Sigmoid colon (tissue), 7 donors: ENCODE results near the gene PEX26. TPM values are rescaled to one million over a fixed set of nuclear protein-coding genes. Genes with fewer than 3 reads are reported as not detected.
A peak's percentile ranks its signal among the peaks of the same experiment; 100 is the strongest.
"Not testable (repeated sequence)": the region's sequence is repeated elsewhere in the genome, so short reads cannot be mapped to it uniquely, and the experiment has no call there.

Experiments used
- DNase-seq: peaks from one replicate; pipeline ENCODE4 v3.0.0-alpha.2; 2019
- H3K27ac ChIP-seq, 4 donors: fragments of 200-600 bp; sonication (generic); one replicate each; pipeline ENCODE4 v1.5.1; 2016 to 2019; ENCODE audit warnings: mild to moderate bottlenecking in 1 of 4
- H3K27me3 ChIP-seq, 3 donors: fragments of 200-600 bp; sonication (generic); one replicate each; pipeline ENCODE4 v1.5.1; 2019; ENCODE audit warnings: mild to moderate bottlenecking in 1 of 3
- H3K36me3 ChIP-seq, 4 donors: fragments of 200-600 bp; sonication (generic); one replicate each; pipeline ENCODE4 v1.5.1; 2016 to 2019
- H3K4me1 ChIP-seq, 4 donors: fragments of 200-600 bp; sonication (generic); one replicate each; pipeline ENCODE4 v1.5.1; 2017 to 2019
- H3K4me3 ChIP-seq, 4 donors: fragments of 200-600 bp; sonication (generic); one replicate each; pipeline ENCODE4 v1.5.1; 2017 to 2019; ENCODE audit warnings: mild to moderate bottlenecking in 2 of 4, moderate library complexity in 1 of 4
- H3K9me3 ChIP-seq, 4 donors: fragments of 200-600 bp in 3 of 4; sonication (generic) in 3 of 4; one replicate each; pipeline versions ENCODE4 v1.5.1 to v1.6.1; 2013 to 2019
- CTCF ChIP-seq, 4 experiments: fragments of 450-650 bp in 3 of 4; fragments of 200-600 bp in 1 of 4; IDR thresholded peaks; one replicate each; pipeline ENCODE4 v1.5.1; 2016 to 2019; ENCODE audit warnings: antibody characterized with exemption in 4 of 4, mild to moderate bottlenecking in 3 of 4, moderate library complexity in 2 of 4
- EP300 ChIP-seq, 4 donors: sonication (generic); formaldehyde crosslinking; IDR thresholded peaks; one replicate each; pipeline ENCODE4 v1.6.1; 2017; ENCODE audit warnings: antibody characterized with exemption in 4 of 4
- POLR2A ChIP-seq, 2 donors: fragments of 450-650 bp; IDR thresholded peaks; one replicate each; pipeline ENCODE4 v1.6.1; 2016; ENCODE audit warnings: antibody characterized with exemption in 2 of 2, mild to moderate bottlenecking in 2 of 2, moderate library complexity in 2 of 2
- POLR2AphosphoS5 ChIP-seq, 4 donors: sonication (generic); formaldehyde crosslinking; IDR thresholded peaks; one replicate each; pipeline ENCODE4 v1.6.1; 2017; ENCODE audit warnings: antibody characterized with exemption in 4 of 4
- WGBS, 2 donors: extraction: QIAGEN DNeasy Blood & Tissue Kit; methylation state at CpG; one replicate each; pipeline ENCODE4 v1.1.7; 2013; 5-methylcytosine and 5-hydroxymethylcytosine counted together
- intact Hi-C: fragments of 100-400 bp; cut with DNase I; formaldehyde crosslinking; loops from one replicate; pipeline ENCODE4 v1.15.1; 2023
- polyA plus RNA-seq, 3 donors: library from polyadenylated mRNA; stranded (reverse); fragments of 200-250 nt; gene quantifications; one replicate each; pipeline ENCODE4 v1.2.3, GENCODE V29; 2013
- total RNA-seq, 4 donors: library from RNA; depleted of rRNA; stranded (reverse); fragments of >200 nt; gene quantifications; one replicate each; pipeline ENCODE4 v1.1.0, GENCODE V29; 2016
- donor health status: healthy with polysubstance abuse.
- donor health status: Bipolar disorder and iron deficiency.
- donor health status: healthy.

The PEX26 gene
- total and polyA plus RNA-seq, 7 donors, result 13.3 to 124 (median 21.3) TPM

DNA sequence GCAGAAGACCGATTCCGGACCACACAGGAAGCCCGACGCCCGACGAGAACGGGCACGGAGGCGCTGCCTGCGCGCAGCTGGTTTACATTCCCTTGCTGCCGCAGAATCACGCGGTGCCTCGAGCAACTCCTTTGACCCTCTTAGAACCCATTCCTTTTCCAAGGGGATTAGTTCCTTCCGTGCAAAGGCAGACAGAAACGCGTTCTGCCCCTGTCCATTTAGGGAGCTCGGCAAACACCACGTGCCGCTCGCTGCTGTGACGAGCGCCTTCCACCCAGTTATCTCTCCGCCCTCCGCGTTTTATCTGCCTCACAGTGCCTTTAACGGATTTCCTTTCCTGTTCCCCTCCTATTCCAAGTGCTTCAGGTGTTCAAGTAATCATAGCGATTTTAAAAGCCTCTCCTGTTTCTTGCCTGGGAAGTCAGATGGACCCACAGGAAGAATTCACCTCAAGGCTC is 29.3 kb upstream of the PEX26 start:
- WGBS, 2 donors, result 53 to 71% methylated on average over 29 of the region's 29 CpGs
- Histone ChIP-seq H3K4me3 (peak overlapping the region in 2 of 4 donors; percentile 9 to 11), H3K36me3 (no peaks in the 10 kb centered on the region), H3K27ac (peak overlapping the region in 3 of 4 donors; percentile 73 to 95 (median 82)), H3K4me1 (peaks cover 0 to 33% (median 26%) of the 10 kb centered on the region in 4 donors), H3K27me3 (no peaks in the 10 kb centered on the region), H3K9me3 (no peaks in the 10 kb centered on the region)
- intact Hi-C loops, result no loop called here
- TF ChIP-seq POLR2AphosphoS5 (IDR thresholded peaks at IDR 0.05) (peak in 2 of 4 donors; percentile 31 to 44), POLR2A (IDR thresholded peaks at IDR 0.05) (no peak), EP300 (IDR thresholded peaks at IDR 0.05) (peak in 2 of 4 donors; percentile 32 to 76)
- DNase-seq, result peak; percentile 77

DNA sequence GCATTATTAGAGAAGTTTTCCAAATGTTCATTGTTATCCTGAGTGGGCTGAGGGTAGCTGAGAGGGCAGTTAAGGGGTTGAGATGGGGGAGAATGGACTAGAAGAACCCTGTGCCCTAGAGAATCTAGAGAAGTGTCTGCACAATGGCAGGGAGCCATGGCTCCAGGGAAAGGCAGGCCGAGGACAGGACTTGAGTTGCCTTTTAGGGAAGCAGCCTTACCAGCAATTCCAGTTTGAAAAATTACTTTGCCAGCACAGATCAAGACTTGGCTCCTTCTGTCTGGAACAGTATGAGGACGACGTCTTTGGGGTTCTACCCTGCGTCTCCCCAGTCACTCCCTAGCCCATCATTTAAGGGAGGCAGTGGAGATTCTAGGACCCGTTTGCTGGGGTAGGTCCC is 27.7 kb upstream of the PEX26 start:
- Histone ChIP-seq H3K27ac (peak overlapping the region; percentile 65 to 95 (median 78)), H3K36me3 (no peaks in the 10 kb centered on the region), H3K4me1 (peaks cover 0 to 20% (median 16%) of the 10 kb centered on the region in 4 donors), H3K4me3 (no peak overlapping the region), H3K9me3 (no peaks in the 10 kb centered on the region), H3K27me3 (no peaks in the 10 kb centered on the region)
- no peak for DNase-seq
- 83 to 86% methylated on average over 5 of the region's 5 CpGs for WGBS, 2 donors
- TF ChIP-seq EP300 (IDR thresholded peaks at IDR 0.05), result no peak
- TF ChIP-seq POLR2AphosphoS5 (IDR thresholded peaks at IDR 0.05), result peak in 1 of 4 donors; percentile 14
- intact Hi-C loops, result no loop called here

GRCh38 chr22:18051113-18051512 is 26.7 kb upstream of the PEX26 start:
- intact Hi-C loops, DNase-seq, H3K4me3 ChIP-seq, H3K36me3 ChIP-seq, H3K27me3 ChIP-seq, H3K9me3 ChIP-seq: not testable (repeated sequence)
- 83 to 88% methylated on average over 12 of the region's 12 CpGs for WGBS, 2 donors
- Histone ChIP-seq H3K27ac (peak overlapping the region; percentile 65 to 95 (median 78)), H3K4me1 (peaks cover 0 to 28% (median 24%) of the 10 kb centered on the region in 4 donors)

GRCh38 chr22:18053216-18053946 is 24.4 kb upstream of the PEX26 start:
- intact Hi-C loops, H3K9me3 ChIP-seq, H3K36me3 ChIP-seq, H3K4me3 ChIP-seq, H3K27me3 ChIP-seq, DNase-seq: not testable (repeated sequence)
- 95% methylated on average over 46 to 47 of the region's 49 CpGs for WGBS, 2 donors
- Histone ChIP-seq H3K4me1 (peaks cover 0 to 51% (median 45%) of the 10 kb centered on the region in 4 donors), H3K27ac (peak overlapping the region in 2 of 4 donors; percentile 82 to 95)

DNA sequence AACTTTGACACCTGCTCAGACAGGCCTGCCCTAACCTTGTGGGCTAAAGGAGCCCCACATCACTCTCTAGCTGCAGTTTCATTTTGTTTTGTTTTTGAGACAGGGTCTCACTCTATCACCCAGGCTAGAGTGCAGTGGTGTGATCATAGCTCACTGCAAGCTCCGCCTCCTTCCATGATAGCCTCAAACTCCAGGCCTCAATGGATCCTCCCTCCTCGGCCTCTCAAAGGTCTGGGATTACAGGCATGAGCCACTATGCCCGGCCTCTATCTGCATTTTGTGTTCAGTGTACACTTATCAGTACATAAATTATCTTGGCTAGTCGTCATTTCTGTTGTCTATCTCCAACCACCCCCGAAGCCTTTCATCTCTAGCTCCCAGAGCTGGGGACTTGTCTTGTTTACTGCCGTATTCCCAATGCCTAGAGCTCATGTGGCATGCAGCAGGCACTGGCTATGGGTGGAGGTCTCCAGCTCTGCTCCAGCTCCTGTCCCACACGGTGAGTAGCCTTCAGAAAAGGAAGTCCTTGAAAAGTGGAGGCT is 22.1 kb upstream of the PEX26 start:
- WGBS, 2 donors, result 85 to 93% methylated on average over 7 of the region's 7 CpGs
- H3K36me3 ChIP-seq, result no peaks in the 10 kb centered on the region
- H3K4me3 ChIP-seq, result no peak overlapping the region
- intact Hi-C loops, result no loop called here
- peak overlapping the region; percentile 79 to 95 (median 86) for H3K27ac ChIP-seq
- no peak for DNase-seq
- TF ChIP-seq POLR2A (IDR thresholded peaks at IDR 0.05) (no peak), POLR2AphosphoS5 (IDR thresholded peaks at IDR 0.05) (no peak), CTCF (IDR thresholded peaks at IDR 0.05) (no peak), EP300 (IDR thresholded peaks at IDR 0.05) (no peak)
- peaks cover 0 to 53% (median 42%) of the 10 kb centered on the region in 4 donors for H3K4me1 ChIP-seq
- no peaks in the 10 kb centered on the region for H3K27me3 ChIP-seq
- H3K9me3 ChIP-seq, result no peaks in the 10 kb centered on the region

GRCh38 chr22:18056161-18056666 is 21.6 kb upstream of the PEX26 start:
- WGBS, 2 donors, result 62 to 72% methylated on average over 4 of the region's 4 CpGs
- no peak for TF ChIP-seq POLR2AphosphoS5 (IDR thresholded peaks at IDR 0.05)
- peak in 1 of 4 donors; percentile 23 for TF ChIP-seq EP300 (IDR thresholded peaks at IDR 0.05)
- Histone ChIP-seq H3K4me3 (no peak overlapping the region), H3K4me1 (peaks cover 0 to 53% (median 46%) of the 10 kb centered on the region in 4 donors), H3K27me3 (no peaks in the 10 kb centered on the region), H3K9me3 (no peaks in the 10 kb centered on the region), H3K36me3 (no peaks in the 10 kb centered on the region), H3K27ac (peak overlapping the region; percentile 79 to 95 (median 86))
- no peak for DNase-seq
- intact Hi-C loops, result no loop called here

DNA sequence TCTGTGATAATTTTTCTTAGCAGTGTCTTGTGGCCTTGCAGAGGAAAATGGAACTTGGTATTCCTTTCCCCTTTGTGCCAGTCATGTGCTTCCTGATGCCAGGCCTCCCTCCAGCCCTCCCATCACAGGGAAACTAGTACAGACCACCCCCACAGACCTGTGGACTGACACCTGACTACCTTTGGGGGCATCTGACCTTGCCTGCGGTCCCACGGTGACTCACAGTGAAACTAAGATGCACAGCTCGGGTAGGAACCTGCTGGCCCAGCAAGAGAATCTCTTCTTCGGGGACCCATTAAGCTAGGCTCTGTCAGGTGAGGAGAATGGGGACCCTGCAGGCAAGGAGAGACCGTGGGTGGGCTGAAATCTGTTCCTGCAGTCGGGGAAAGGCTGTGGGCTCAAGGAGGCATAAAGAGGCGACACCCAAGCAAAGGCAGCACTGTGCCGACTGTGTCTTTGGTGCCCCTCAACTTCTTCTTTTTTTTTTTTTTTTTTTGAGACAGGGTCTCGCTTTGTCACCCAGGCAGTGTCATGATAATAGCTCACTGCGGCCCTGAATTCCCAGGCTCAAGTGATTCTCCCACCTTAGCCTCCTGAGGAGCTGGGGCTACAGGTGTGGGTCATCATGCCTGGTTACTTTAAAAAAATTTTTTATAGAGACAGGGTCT is 20.8 kb upstream of the PEX26 start:
- no peaks in the 10 kb centered on the region for H3K9me3 ChIP-seq
- 67 to 87% methylated on average over 10 of the region's 10 CpGs for WGBS, 2 donors

More for the DNA sequence above, 20.8 kb upstream of the PEX26 start:
- intact Hi-C loops, result no loop called here
- Histone ChIP-seq H3K27me3 (no peaks in the 10 kb centered on the region), H3K4me1 (peaks cover 0 to 58% (median 53%) of the 10 kb centered on the region in 4 donors), H3K4me3 (no peak overlapping the region), H3K27ac (peak overlapping the region; percentile 79 to 95 (median 86)), H3K36me3 (no peaks in the 10 kb centered on the region)
- DNase-seq, result no peak
- no peak for TF ChIP-seq POLR2AphosphoS5 (IDR thresholded peaks at IDR 0.05)
- TF ChIP-seq CTCF (IDR thresholded peaks at IDR 0.05), result no peak
- no peak for TF ChIP-seq POLR2A (IDR thresholded peaks at IDR 0.05)
- TF ChIP-seq EP300 (IDR thresholded peaks at IDR 0.05), result no peak
